Fibroblast of lung (primary cell): ENCODE results near the gene UGDH. TPM values are rescaled to one million over a fixed set of nuclear protein-coding genes. Genes with fewer than 3 reads are reported as not detected.

Experiments used
- DNase-seq, 2 donors: peaks; one replicate each; pipeline versions ENCODE4 v3.0.0 to v3.0.0-alpha.2; 2010; ENCODE audit warnings: low read depth in 2 of 2
- H2AFZ ChIP-seq: 2 replicates; pipeline ENCODE4 v1.5.1; 2012; ENCODE audit warnings: low read length, control low read depth, inconsistent platforms
- H3K27ac ChIP-seq: 2 replicates; pipeline ENCODE4 v1.5.1; 2011; ENCODE audit warnings: low read length, control low read depth; ENCODE audit not compliant: insufficient read depth
- H3K27me3 ChIP-seq: 2 replicates; pipeline ENCODE4 v1.5.1; 2011; ENCODE audit warnings: mild to moderate bottlenecking, low read length; ENCODE audit not compliant: control insufficient read depth, insufficient read depth
- H3K36me3 ChIP-seq: 2 replicates; pipeline ENCODE4 v1.5.1; 2011; ENCODE audit warnings: low read length; ENCODE audit not compliant: control insufficient read depth, insufficient read depth
- H3K4me1 ChIP-seq: 2 replicates; pipeline ENCODE4 v1.5.1; 2011; ENCODE audit warnings: low read length; ENCODE audit not compliant: control insufficient read depth, insufficient read depth; ENCODE audit errors: extremely low read depth
- H3K4me2 ChIP-seq: 2 replicates; pipeline ENCODE4 v1.5.1; 2011; ENCODE audit warnings: low read length, control low read depth; ENCODE audit not compliant: insufficient read depth; ENCODE audit errors: extremely low read depth
- H3K4me3 ChIP-seq, 4 experiments: fragments of 200-600 bp in 1 of 4; sonication (generic) in 1 of 4; replicated peaks in 1 of 4; 2 replicates each; pipeline ENCODE4 v1.5.1; 2011 to 2016; ENCODE audit warnings: low read length in 4 of 4, low read depth in 3 of 4, mild to moderate bottlenecking in 3 of 4, control low read depth in 2 of 4, inconsistent platforms in 1 of 4, mixed read lengths in 1 of 4; ENCODE audit not compliant: insufficient read depth in 1 of 4; ENCODE audit errors: control extremely low read depth in 1 of 4
- H3K79me2 ChIP-seq: 2 replicates; pipeline ENCODE4 v1.5.1; 2012; ENCODE audit warnings: mild to moderate bottlenecking, low read length, inconsistent platforms; ENCODE audit not compliant: control insufficient read depth, insufficient read depth
- H3K9ac ChIP-seq: 2 replicates; pipeline ENCODE4 v1.5.1; 2011; ENCODE audit warnings: mild to moderate bottlenecking, low read length, control low read depth; ENCODE audit not compliant: insufficient read depth
- H3K9me3 ChIP-seq: 2 replicates; pipeline ENCODE4 v1.5.1; 2012; ENCODE audit warnings: low read depth, low read length; ENCODE audit not compliant: control insufficient read depth, insufficient read depth
- H4K20me1 ChIP-seq: 2 replicates; pipeline ENCODE4 v1.5.1; 2011; ENCODE audit warnings: low read length; ENCODE audit not compliant: control insufficient read depth, insufficient read depth; ENCODE audit errors: extremely low read depth
- CTCF ChIP-seq, 2 donors: IDR thresholded peaks in 1 of 2; conservative IDR thresholded peaks in 1 of 2; 1 replicate in 1 of 2; 2 replicates in 1 of 2; pipeline ENCODE4 v1.5.1; 2011 to 2012; ENCODE audit warnings: low read length in 2 of 2, control low read depth in 1 of 2, inconsistent platforms in 1 of 2, low read depth in 1 of 2, mild to moderate bottlenecking in 1 of 2
- EZH2 ChIP-seq: IDR thresholded peaks from 2 replicates; pipeline ENCODE4 v1.5.1; 2012; ENCODE audit warnings: low read length, control low read depth, mild to moderate bottlenecking; ENCODE audit errors: missing control alignments
- polyA plus RNA-seq, 2 donors: library from polyadenylated mRNA; depleted of rRNA in 1 of 2; stranded (reverse) in 1 of 2; unstranded in 1 of 2; fragments of >200 nt; gene quantifications; 2 replicates each; pipeline ENCODE4 v1.2.1, GENCODE V29; 2011 to 2012; ENCODE audit warnings: missing spikeins in 1 of 2
- total RNA-seq: library from RNA; depleted of rRNA; stranded (reverse); fragments of >200 nt; gene quantifications from 2 replicates; pipeline ENCODE4 v1.2.1, GENCODE V29; 2014

UGDH gene
- total and polyA plus RNA-seq, 2 donors (not counting 1 experiment from before 2014, with no cell fraction given): 85.9 to 182 TPM

- no peak overlapping the region for H3K4me3 ChIP-seq
- no peak overlapping the region for H2AFZ ChIP-seq
- no peaks in the 10 kb centered on the region for H4K20me1 ChIP-seq
- H3K9me3 ChIP-seq: no peaks in the 10 kb centered on the region
- no peaks in the 10 kb centered on the region for H3K79me2 ChIP-seq
- no peak overlapping the region for H3K27ac ChIP-seq
- H3K4me1 ChIP-seq: no peaks in the 10 kb centered on the region
- H3K9ac ChIP-seq: no peak overlapping the region
- TF ChIP-seq CTCF (conservative IDR thresholded peaks at IDR 0.05 in 1 of 2, IDR thresholded peaks at IDR 0.05 in 1 of 2; ENCODE audit: low read depth in 1 of 2, low read length in 2 of 2) (no peak), EZH2 (no peak)
- H3K4me2 ChIP-seq: no peak overlapping the region
- DNase-seq: no peak
- no peaks in the 10 kb centered on the region for H3K27me3 ChIP-seq
- H3K36me3 ChIP-seq: no peaks in the 10 kb centered on the region
Observed at GRCh38 chr4:39480251-39480650, 47.0 kb downstream of the UGDH start.

- Histone ChIP-seq H2AFZ (no peak overlapping the region), H3K27me3 (no peaks in the 10 kb centered on the region), H3K9me3 (no peaks in the 10 kb centered on the region), H3K4me2 (no peak overlapping the region), H3K36me3 (no peaks in the 10 kb centered on the region), H3K4me3 (no peak overlapping the region), H3K4me1 (no peaks in the 10 kb centered on the region), H4K20me1 (no peaks in the 10 kb centered on the region), H3K9ac (no peak overlapping the region), H3K27ac (no peak overlapping the region), H3K79me2 (no peaks in the 10 kb centered on the region)
- DNase-seq: no peak
- TF ChIP-seq CTCF (conservative IDR thresholded peaks at IDR 0.05 in 1 of 2, IDR thresholded peaks at IDR 0.05 in 1 of 2; ENCODE audit: low read depth in 1 of 2, low read length in 2 of 2) (no peak), EZH2 (no peak)
Observed at GRCh38 chr4:39476187-39476895, 50.9 kb downstream of the UGDH start.

- Histone ChIP-seq H3K4me2 (no peak overlapping the region), H3K27ac (no peak overlapping the region), H3K9me3 (no peaks in the 10 kb centered on the region), H3K4me1 (no peaks in the 10 kb centered on the region), H3K27me3 (no peaks in the 10 kb centered on the region), H3K79me2 (no peaks in the 10 kb centered on the region), H3K9ac (no peak overlapping the region), H3K36me3 (no peaks in the 10 kb centered on the region), H2AFZ (no peak overlapping the region), H3K4me3 (no peak overlapping the region), H4K20me1 (no peaks in the 10 kb centered on the region)
- no peak for DNase-seq
- no peak for TF ChIP-seq EZH2
- no peak for TF ChIP-seq CTCF (conservative IDR thresholded peaks at IDR 0.05 in 1 of 2, IDR thresholded peaks at IDR 0.05 in 1 of 2; ENCODE audit: low read depth in 1 of 2, low read length in 2 of 2)
Observed at GRCh38 chr4:39472396-39472795, 54.8 kb downstream of the UGDH start.
